ENCODE data around the gene CTBP1.

CTBP1 gene

GRCh38 chr4:1194010-1194900 is 54.7 kb downstream of the CTBP1 start:
- in situ Hi-C loops (cut with MboI; ENCODE audit: low pct_unique_long_range_greater_than_20kb, low sequenced_read_pairs, unreplicated experiment) = no loop called here
- no peak for DNase-seq (ENCODE audit: low spot score)

GRCh38 chr4:1193206-1194009 is 55.5 kb downstream of the CTBP1 start:
- DNase-seq (ENCODE audit: low spot score) = no peak
- in situ Hi-C loops (cut with MboI; ENCODE audit: low pct_unique_long_range_greater_than_20kb, low sequenced_read_pairs, unreplicated experiment) = no loop called here
- no peak for TF ChIP-seq CTCF (IDR thresholded peaks at IDR 0.05; ENCODE audit: extremely low read depth, insufficient read depth, missing control alignments)

More at GRCh38 chr4:1194010-1194900, 54.7 kb downstream of the CTBP1 start:
- no peak for TF ChIP-seq CTCF (IDR thresholded peaks at IDR 0.05; ENCODE audit: extremely low read depth, insufficient read depth, missing control alignments)

GRCh38 chr4:1192493-1193205 is 56.3 kb downstream of the CTBP1 start:
- no peak for TF ChIP-seq CTCF (IDR thresholded peaks at IDR 0.05; ENCODE audit: extremely low read depth, insufficient read depth, missing control alignments)
- no peak for DNase-seq (ENCODE audit: low spot score)
- in situ Hi-C loops (cut with MboI; ENCODE audit: low pct_unique_long_range_greater_than_20kb, low sequenced_read_pairs, unreplicated experiment) = no loop called here

- in situ Hi-C loops (cut with MboI; ENCODE audit: low pct_unique_long_range_greater_than_20kb, low sequenced_read_pairs, unreplicated experiment) = no loop called here
- DNase-seq (ENCODE audit: low spot score) = no peak
Measured at GRCh38 chr4:1192091-1192492, 56.8 kb downstream of the CTBP1 start.

GRCh38 chr4:1191621-1192020 is 57.3 kb downstream of the CTBP1 start:
- DNase-seq (ENCODE audit: low spot score) = no peak
- in situ Hi-C loops (cut with MboI; ENCODE audit: low pct_unique_long_range_greater_than_20kb, low sequenced_read_pairs, unreplicated experiment) = no loop called here
- TF ChIP-seq CTCF (IDR thresholded peaks at IDR 0.05; ENCODE audit: extremely low read depth, insufficient read depth, missing control alignments) = no peak

More at GRCh38 chr4:1192091-1192492, 56.8 kb downstream of the CTBP1 start:
- no peak for TF ChIP-seq CTCF (IDR thresholded peaks at IDR 0.05; ENCODE audit: extremely low read depth, insufficient read depth, missing control alignments)

GRCh38 chr4:1187182-1187581 is 61.7 kb downstream of the CTBP1 start:
- in situ Hi-C loops (cut with MboI; ENCODE audit: low pct_unique_long_range_greater_than_20kb, low sequenced_read_pairs, unreplicated experiment) = no loop called here
- TF ChIP-seq CTCF (IDR thresholded peaks at IDR 0.05; ENCODE audit: extremely low read depth, insufficient read depth, missing control alignments) = no peak
- DNase-seq (ENCODE audit: low spot score) = peak; percentile 32
